HK-2 (cell line): ENCODE data around the gene TWIST2.
A peak's percentile ranks its signal among the peaks of the same experiment; 100 is the strongest.

Experiments
- DNase-seq: peaks from one replicate; pipeline ENCODE4 v3.0.0-alpha.2; 2018; ENCODE audit not compliant: unreplicated experiment

Gene TWIST2

GRCh38 chr2:238847841-238848690 lies at the start of gene TWIST2:
Gene TWIST2 (plus strand): TSS chr2:238848085. CDS start chr2:238848216, 131 bp downstream.
- DNase-seq: no peak

- no peak for DNase-seq
Measured at GRCh38 chr2:238801791-238802190, 46.1 kb upstream of the TWIST2 start.

GRCh38 chr2:238802957-238803356 lies 44.9 kb upstream of the TWIST2 start:
- no peak for DNase-seq

- DNase-seq: no peak
Measured at GRCh38 chr2:238803996-238804870, 43.7 kb upstream of the TWIST2 start.

GRCh38 chr2:238808761-238809160 lies 39.1 kb upstream of the TWIST2 start:
- DNase-seq: no peak

GRCh38 chr2:238810321-238810720 lies 37.6 kb upstream of the TWIST2 start:
- no peak for DNase-seq

GRCh38 chr2:238811293-238811692 lies 36.6 kb upstream of the TWIST2 start:
- no peak for DNase-seq

GRCh38 chr2:238811759-238812158 lies 36.1 kb upstream of the TWIST2 start:
- no peak for DNase-seq

- DNase-seq: no peak
Measured at GRCh38 chr2:238813109-238813508, 34.8 kb upstream of the TWIST2 start.

GRCh38 chr2:238814815-238815214 lies 33.1 kb upstream of the TWIST2 start:
- no peak for DNase-seq

GRCh38 chr2:238816291-238816690 lies 31.6 kb upstream of the TWIST2 start:
- DNase-seq: no peak

GRCh38 chr2:238817382-238817781 lies 30.5 kb upstream of the TWIST2 start:
- no peak for DNase-seq

- no peak for DNase-seq
Measured at GRCh38 chr2:238817891-238818290, 30.0 kb upstream of the TWIST2 start.

- DNase-seq: no peak
Measured at GRCh38 chr2:238818561-238818960, 29.3 kb upstream of the TWIST2 start.

GRCh38 chr2:238820197-238820596 lies 27.7 kb upstream of the TWIST2 start:
- no peak for DNase-seq

- DNase-seq: no peak
Measured at GRCh38 chr2:238820916-238821315, 27.0 kb upstream of the TWIST2 start.

GRCh38 chr2:238821391-238821790 lies 26.5 kb upstream of the TWIST2 start:
- peak; percentile 13 for DNase-seq

GRCh38 chr2:238821944-238822670 lies 25.8 kb upstream of the TWIST2 start:
- no peak for DNase-seq

- no peak for DNase-seq
Measured at GRCh38 chr2:238822955-238823354, 24.9 kb upstream of the TWIST2 start.

- no peak for DNase-seq
Measured at GRCh38 chr2:238831177-238831576, 16.7 kb upstream of the TWIST2 start.

- DNase-seq: no peak
Measured at GRCh38 chr2:238834982-238835381, 12.9 kb upstream of the TWIST2 start.

- no peak for DNase-seq
Measured at GRCh38 chr2:238835726-238836301, 12.1 kb upstream of the TWIST2 start.
